HG02981 (cell line): ENCODE data around the gene SPANXA1.
"Not testable (repeated sequence)": the region's sequence is repeated elsewhere in the genome, so short reads cannot be mapped to it uniquely, and the experiment has no call there.

Experiments used
- ATAC-seq: cut with Tn5 transposase; IDR thresholded peaks from one replicate; pipeline ENCODE4 v1.9.1; 2021; ENCODE audit warnings: mild to moderate bottlenecking, moderate library complexity; ENCODE audit not compliant: unreplicated experiment

SPANXA1 gene

GRCh38 chrX:141584638-141585037 is at the start of gene SPANXA1:
Gene SPANXA1, minus strand, starts transcription at chrX:141584738. Its CDS starts 60 bp downstream, at chrX:141584678.
- not testable (repeated sequence) for ATAC-seq

GRCh38 chrX:141632124-141632523 is 47.6 kb upstream of the SPANXA1 start:
- no peak for ATAC-seq

GRCh38 chrX:141619336-141619735 is 34.8 kb upstream of the SPANXA1 start:
- ATAC-seq, result no peak

- no peak for ATAC-seq
These were observed 24.6 kb upstream of the SPANXA1 start for GRCh38 chrX:141609111-141609510.

- not testable (repeated sequence) for ATAC-seq
These were observed 4.9 kb upstream of the SPANXA1 start, which contains the start of gene SPANXA2 for GRCh38 chrX:141589408-141589807. Gene SPANXA2, plus strand, starts transcription at chrX:141589708. Its CDS starts 60 bp downstream, at chrX:141589768.

- ATAC-seq, result not testable (repeated sequence)
These were observed 42.0 kb downstream of the SPANXA1 start for GRCh38 chrX:141542551-141542950.
